Skeletal muscle tissue (tissue), 4 donors: ENCODE measurements around the gene JMJD1C. TPM values are rescaled to one million over a fixed set of nuclear protein-coding genes. Genes with fewer than 3 reads are reported as not detected.

Experiments
- H3K27ac ChIP-seq: one replicate; pipeline ENCODE4 v1.7.0; 2013; ENCODE audit warnings: mild to moderate bottlenecking, low read depth, low read length, inconsistent platforms
- H3K27me3 ChIP-seq, 3 donors: one replicate each; pipeline ENCODE4 v1.7.0; 2013; ENCODE audit warnings: low read length in 3 of 3; ENCODE audit not compliant: control insufficient read depth in 3 of 3, insufficient read depth in 3 of 3
- H3K36me3 ChIP-seq, 3 donors: one replicate each; pipeline ENCODE4 v1.7.0; 2013; ENCODE audit warnings: low read length in 3 of 3; ENCODE audit not compliant: control insufficient read depth in 3 of 3, insufficient read depth in 3 of 3
- H3K4me1 ChIP-seq, 3 donors: one replicate each; pipeline ENCODE4 v1.7.0; 2013; ENCODE audit warnings: low read length in 3 of 3, mild to moderate bottlenecking in 3 of 3; ENCODE audit not compliant: control insufficient read depth in 3 of 3, insufficient read depth in 3 of 3
- H3K4me3 ChIP-seq, 3 donors: one replicate each; pipeline ENCODE4 v1.7.0; 2013; ENCODE audit warnings: low read length in 3 of 3
- H3K9ac ChIP-seq, 3 donors: one replicate each; pipeline ENCODE4 v1.7.0; 2013; ENCODE audit warnings: low read length in 3 of 3, mild to moderate bottlenecking in 3 of 3, moderate library complexity in 2 of 3, low read depth in 1 of 3
- H3K9me3 ChIP-seq, 3 donors: one replicate each; pipeline ENCODE4 v1.7.0; 2013; ENCODE audit warnings: low read length in 3 of 3; ENCODE audit not compliant: control insufficient read depth in 3 of 3
- total RNA-seq: library from RNA; depleted of rRNA; stranded (reverse); fragments of >200 nt; gene quantifications from one replicate; pipeline ENCODE4 v1.2.3, GENCODE V29; 2014
- donor health status: Osteomylitis.

Gene JMJD1C
- total RNA-seq, 1 donor from 2014 or later, result 90.8 TPM

DNA sequence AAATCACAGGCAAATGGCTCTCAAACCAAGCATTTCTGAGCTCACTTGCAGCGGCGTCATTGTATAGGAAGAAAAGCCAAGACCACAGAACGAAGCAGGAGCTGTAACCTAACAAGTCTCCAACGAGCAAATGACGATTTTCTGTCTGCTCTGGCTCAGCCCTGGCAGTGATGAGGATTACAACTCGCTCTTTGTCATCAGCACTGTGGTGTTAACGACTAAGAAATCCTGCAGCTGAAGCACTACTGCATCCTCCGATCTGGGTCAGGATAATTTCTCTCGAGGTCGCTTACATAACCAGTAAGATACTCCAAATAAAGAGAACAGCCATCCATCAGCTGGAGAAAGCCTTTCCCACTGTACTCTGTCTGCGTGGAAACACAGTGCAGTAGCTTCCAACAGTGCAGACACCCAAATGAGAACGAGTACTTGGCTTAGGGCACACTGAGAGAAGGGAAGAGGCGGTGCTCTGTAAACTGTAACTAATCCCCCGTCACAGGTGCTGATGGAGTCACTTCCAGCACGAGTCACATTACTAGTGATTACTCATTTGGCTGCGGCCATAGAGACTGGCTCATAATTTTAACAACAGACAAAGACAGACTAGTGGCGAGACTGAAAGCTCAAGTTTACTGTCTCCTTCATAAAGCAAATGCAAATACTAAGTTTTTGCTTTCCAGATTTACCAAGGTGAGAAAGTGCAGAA is 196.8 kb downstream of the JMJD1C start:
- H3K4me1 ChIP-seq, result peaks cover 4 to 7% (median 7%) of the 10 kb centered on the region in 3 donors
- no peaks in the 10 kb centered on the region for H3K27me3 ChIP-seq
- peak overlapping the region; percentile 83 to 99 (median 87) for H3K9ac ChIP-seq
- H3K27ac ChIP-seq, result peak overlapping the region; percentile 95
- no peaks in the 10 kb centered on the region for H3K9me3 ChIP-seq
- peak overlapping the region; percentile 74 to 92 (median 77) for H3K4me3 ChIP-seq
- H3K36me3 ChIP-seq, result no peaks in the 10 kb centered on the region

- H3K27me3 ChIP-seq, result no peaks in the 10 kb centered on the region
- peaks cover 4 to 7% (median 4%) of the 10 kb centered on the region in 3 donors for H3K4me1 ChIP-seq
- peak overlapping the region; percentile 74 to 92 (median 77) for H3K4me3 ChIP-seq
- H3K36me3 ChIP-seq, result no peaks in the 10 kb centered on the region
- H3K9me3 ChIP-seq, result no peaks in the 10 kb centered on the region
- peak overlapping the region; percentile 83 to 99 (median 87) for H3K9ac ChIP-seq
- peak overlapping the region; percentile 95 for H3K27ac ChIP-seq
Measured at GRCh38 chr10:63268149-63268797, 197.5 kb downstream of the JMJD1C start.

DNA sequence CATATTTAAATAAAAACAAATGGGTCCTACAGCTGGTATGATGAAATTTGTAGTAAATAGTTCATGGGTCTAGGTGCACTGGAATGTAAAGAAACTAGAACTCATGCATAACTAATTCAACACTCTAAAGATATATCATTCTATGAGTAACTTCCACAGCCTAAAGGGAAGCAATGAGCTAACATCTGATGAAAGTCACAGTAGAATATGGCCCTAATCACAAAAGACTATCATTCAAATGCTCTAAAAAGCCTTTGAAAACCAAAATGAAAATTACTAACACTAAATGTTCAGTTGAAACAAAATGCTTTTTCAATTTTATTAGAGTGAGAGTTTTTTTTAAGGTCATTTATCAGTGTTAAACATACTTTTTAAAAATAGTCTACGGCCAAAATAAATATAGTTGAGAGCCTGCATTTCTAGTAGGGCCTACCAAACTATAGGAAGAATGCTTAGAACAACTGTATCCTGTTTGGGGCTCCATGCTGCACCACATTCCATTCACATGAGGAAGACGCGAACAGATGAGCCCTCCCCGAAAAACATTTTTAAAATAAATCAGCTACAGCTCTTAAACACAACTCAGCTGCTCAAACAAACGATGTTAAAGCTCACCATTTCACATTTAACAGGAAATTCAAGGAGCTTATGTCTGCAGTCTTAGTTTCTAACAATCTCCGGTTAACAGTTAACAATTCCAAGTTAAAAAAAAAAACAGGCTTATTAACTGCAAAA is 198.2 kb downstream of the JMJD1C start:
- H3K36me3 ChIP-seq, result no peaks in the 10 kb centered on the region

DNA sequence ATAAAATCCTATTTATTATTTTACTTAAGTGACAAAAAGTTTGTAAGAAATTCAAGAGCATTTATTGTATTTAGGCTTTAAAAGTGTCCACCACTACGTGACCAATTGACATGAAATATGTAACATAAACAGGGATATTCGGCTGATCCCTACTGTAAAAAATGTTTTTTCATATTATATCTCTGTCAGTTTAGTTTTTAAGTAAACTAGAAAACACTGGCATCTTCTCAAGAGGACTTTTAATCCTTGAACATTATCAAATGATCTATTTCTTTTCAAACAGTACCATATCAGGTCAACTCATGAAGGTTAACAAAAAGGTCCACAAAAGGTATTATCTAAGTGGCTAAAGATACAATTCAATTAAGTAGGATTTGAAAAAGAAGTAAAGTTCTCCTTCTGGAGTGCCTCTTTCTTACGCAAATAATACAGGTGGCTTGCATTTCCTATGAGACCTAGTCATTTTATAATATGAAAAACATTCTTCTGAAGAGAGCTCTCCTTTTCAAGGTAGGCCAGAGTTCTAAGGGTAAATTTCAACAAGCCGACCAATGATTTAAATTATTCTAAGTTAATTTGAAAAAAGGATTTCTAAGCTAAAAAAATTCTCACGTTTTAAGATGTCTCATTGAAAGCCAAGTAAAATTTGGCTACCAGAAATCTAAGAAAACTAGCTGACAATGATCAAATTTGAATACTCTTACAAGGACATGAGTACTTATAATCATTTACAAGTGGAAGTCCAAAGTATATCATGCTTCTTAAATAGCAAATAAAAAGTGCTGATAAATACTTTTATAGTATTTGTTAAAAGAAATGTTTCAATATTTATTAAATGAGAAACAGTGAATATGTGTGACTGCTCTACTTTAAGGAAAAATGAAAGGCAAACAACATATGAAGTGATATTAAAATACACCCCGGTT is 199.1 kb downstream of the JMJD1C start:
- Histone ChIP-seq H3K9ac (peak overlapping the region; percentile 83 to 99 (median 87)), H3K4me1 (peaks cover 4 to 9% (median 4%) of the 10 kb centered on the region in 3 donors)

More for the DNA sequence above, 198.2 kb downstream of the JMJD1C start:
- Histone ChIP-seq H3K9ac (peak overlapping the region; percentile 83 to 99 (median 87)), H3K9me3 (no peaks in the 10 kb centered on the region), H3K4me1 (peaks cover 4 to 9% (median 4%) of the 10 kb centered on the region in 3 donors), H3K27me3 (no peaks in the 10 kb centered on the region), H3K27ac (peak overlapping the region; percentile 95), H3K4me3 (peak overlapping the region; percentile 74 to 92 (median 77))

DNA sequence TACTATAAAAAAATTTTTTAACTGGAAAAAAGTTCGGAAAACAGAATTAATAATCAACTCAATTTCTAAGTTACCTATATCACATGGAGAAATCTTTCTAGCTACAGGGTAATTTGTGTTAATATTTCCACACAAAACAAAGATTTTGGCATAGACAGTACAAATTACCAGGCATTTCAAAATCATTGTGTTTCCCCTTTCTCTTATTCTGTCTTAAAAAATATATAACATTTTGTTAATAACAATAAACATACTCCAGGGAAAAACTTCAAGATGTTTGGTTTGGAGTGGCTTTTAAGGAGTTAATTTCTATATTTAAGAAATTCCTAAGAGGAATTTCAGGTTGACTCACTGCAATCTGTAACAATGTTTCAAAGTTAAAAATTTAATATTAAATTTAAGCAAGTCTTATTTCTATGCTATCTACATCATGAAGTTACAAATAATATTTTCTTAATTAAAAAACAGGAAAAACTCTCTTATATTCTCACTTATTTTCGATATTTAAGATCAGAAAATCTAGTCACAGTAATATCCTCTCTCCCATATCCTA is 200.0 kb downstream of the JMJD1C start:
- Histone ChIP-seq H3K27me3 (no peaks in the 10 kb centered on the region), H3K9ac (peak overlapping the region; percentile 83 to 99 (median 87)), H3K4me3 (peak overlapping the region; percentile 46 to 92 (median 74)), H3K36me3 (no peaks in the 10 kb centered on the region), H3K4me1 (peaks cover 6 to 9% (median 7%) of the 10 kb centered on the region in 3 donors), H3K9me3 (no peaks in the 10 kb centered on the region), H3K27ac (peak overlapping the region; percentile 95)

More for the DNA sequence above, 199.1 kb downstream of the JMJD1C start:
- peak overlapping the region; percentile 95 for H3K27ac ChIP-seq
- no peaks in the 10 kb centered on the region for H3K36me3 ChIP-seq
- H3K4me3 ChIP-seq, result peak overlapping the region; percentile 46 to 92 (median 74)
- H3K9me3 ChIP-seq, result no peaks in the 10 kb centered on the region
- no peaks in the 10 kb centered on the region for H3K27me3 ChIP-seq

- Histone ChIP-seq H3K9ac (peak overlapping the region; percentile 83 to 99 (median 87)), H3K27me3 (no peaks in the 10 kb centered on the region), H3K4me1 (peaks cover 3 to 9% (median 6%) of the 10 kb centered on the region in 3 donors)
Measured at GRCh38 chr10:63265222-63265617, 200.6 kb downstream of the JMJD1C start.

GRCh38 chr10:63264617-63265221 is 201.1 kb downstream of the JMJD1C start:
- H3K9me3 ChIP-seq, result no peaks in the 10 kb centered on the region
- peak overlapping the region; percentile 95 for H3K27ac ChIP-seq
- peaks cover 5 to 12% (median 6%) of the 10 kb centered on the region in 3 donors for H3K4me1 ChIP-seq
- peak overlapping the region; percentile 52 to 87 (median 83) for H3K9ac ChIP-seq
- H3K27me3 ChIP-seq, result no peaks in the 10 kb centered on the region
- no peaks in the 10 kb centered on the region for H3K36me3 ChIP-seq
- peak overlapping the region in 2 of 3 donors; percentile 6 to 92 for H3K4me3 ChIP-seq

More at GRCh38 chr10:63265222-63265617, 200.6 kb downstream of the JMJD1C start:
- Histone ChIP-seq H3K9me3 (no peaks in the 10 kb centered on the region), H3K27ac (peak overlapping the region; percentile 95), H3K36me3 (no peaks in the 10 kb centered on the region), H3K4me3 (peak overlapping the region; percentile 55 to 92 (median 66))

GRCh38 chr10:63262430-63263073 is 203.2 kb downstream of the JMJD1C start:
- Histone ChIP-seq H3K4me1 (peaks cover 15 to 24% (median 24%) of the 10 kb centered on the region in 3 donors), H3K4me3 (no peak overlapping the region), H3K27ac (peak overlapping the region; percentile 14)

More at GRCh38 chr10:63262430-63263073, 203.2 kb downstream of the JMJD1C start:
- H3K9me3 ChIP-seq, result no peaks in the 10 kb centered on the region
- no peak overlapping the region for H3K9ac ChIP-seq
- H3K36me3 ChIP-seq, result no peaks in the 10 kb centered on the region
- H3K27me3 ChIP-seq, result no peaks in the 10 kb centered on the region
